PC-3 (cell line): ENCODE data around the gene MTHFD1L.

Source experiments
- CTCF ChIP-seq: fragments of 300-600 bp; sonication (generic); conservative IDR thresholded peaks from 2 replicates; pipeline ENCODE4 v1.5.1; 2017; ENCODE audit warnings: antibody characterized with exemption, low read depth, mild to moderate bottlenecking, low read length
- EZH2 ChIP-seq: fragments of 300-600 bp; sonication (generic); IDR thresholded peaks from one replicate; pipeline ENCODE4 v1.6.1; 2017; ENCODE audit warnings: antibody characterized with exemption, mild to moderate bottlenecking, low read length; ENCODE audit not compliant: unreplicated experiment
- EZH2phosphoT487 ChIP-seq: fragments of 300-600 bp; sonication (generic); IDR thresholded peaks from 2 replicates; pipeline ENCODE4 v1.6.1; 2018; ENCODE audit warnings: mild to moderate bottlenecking, antibody characterized with exemption, low read length, borderline replicate concordance

GRCh38 chr6:151096691-151097606 is 231.4 kb downstream of the MTHFD1L start:
- TF ChIP-seq EZH2 (no peak), CTCF (no peak), EZH2phosphoT487 (no peak)
